ENCODE measurements around the gene EPB41L5. TPM values are rescaled to one million over a fixed set of nuclear protein-coding genes. Genes with fewer than 3 reads are reported as not detected.

Gene EPB41L5
- total RNA-seq, 4 donors from 2014 or later: 11.4 to 42.9 (median 14.5) TPM

- Histone ChIP-seq H3K27me3 (no peaks in the 10 kb centered on the region), H3K4me3 (no peak overlapping the region), H3K4me1 (peaks cover 0 to 18% (median 6%) of the 10 kb centered on the region in 4 donors), H3K36me3 (no peaks in the 10 kb centered on the region), H3K9me3 (no peaks in the 10 kb centered on the region), H3K27ac (no peak overlapping the region)
- DNase-seq (ENCODE audit: low spot score in 2 of 2): no peak
- 56 to 63% methylated on average over 5 of the region's 5 CpGs for WGBS, 2 donors
- TF ChIP-seq POLR2A (IDR thresholded peaks at IDR 0.05) (no peak), CTCF (IDR thresholded peaks at IDR 0.05) (no peak), EP300 (IDR thresholded peaks at IDR 0.05) (no peak)
Measured at GRCh38 chr2:120228503-120228902, 215.6 kb downstream of the EPB41L5 start.

Small RNA genes within 50 kb of the gene (small RNA-seq; reads per million reads assigned to genes)
- gene MTND4LP14: not detected
- gene RF00019: not detected

Other genes starting within 250 kb of the EPB41L5 start
- 10 to 100 TPM; 20.5 to 38.1 (median 35.5) TPM for gene TMEM185B, start 210.3 kb downstream of the EPB41L5 start, total RNA-seq
- 10 to 100 TPM; 35.1 to 40.4 (median 39.8) TPM for gene RALB, start 239.8 kb downstream of the EPB41L5 start, total RNA-seq